ENCODE results near the gene ADD3.

ADD3 gene

GRCh38 chr10:110081911-110082310 is 74.1 kb downstream of the ADD3 start:
- TF ChIP-seq CTCF (IDR thresholded peaks at IDR 0.05), result no peak

- TF ChIP-seq CTCF (IDR thresholded peaks at IDR 0.05), result no peak
These were observed 76.1 kb downstream of the ADD3 start for GRCh38 chr10:110083884-110084283.

GRCh38 chr10:110087682-110088081 is 79.9 kb downstream of the ADD3 start:
- TF ChIP-seq CTCF (IDR thresholded peaks at IDR 0.05), result no peak

DNA sequence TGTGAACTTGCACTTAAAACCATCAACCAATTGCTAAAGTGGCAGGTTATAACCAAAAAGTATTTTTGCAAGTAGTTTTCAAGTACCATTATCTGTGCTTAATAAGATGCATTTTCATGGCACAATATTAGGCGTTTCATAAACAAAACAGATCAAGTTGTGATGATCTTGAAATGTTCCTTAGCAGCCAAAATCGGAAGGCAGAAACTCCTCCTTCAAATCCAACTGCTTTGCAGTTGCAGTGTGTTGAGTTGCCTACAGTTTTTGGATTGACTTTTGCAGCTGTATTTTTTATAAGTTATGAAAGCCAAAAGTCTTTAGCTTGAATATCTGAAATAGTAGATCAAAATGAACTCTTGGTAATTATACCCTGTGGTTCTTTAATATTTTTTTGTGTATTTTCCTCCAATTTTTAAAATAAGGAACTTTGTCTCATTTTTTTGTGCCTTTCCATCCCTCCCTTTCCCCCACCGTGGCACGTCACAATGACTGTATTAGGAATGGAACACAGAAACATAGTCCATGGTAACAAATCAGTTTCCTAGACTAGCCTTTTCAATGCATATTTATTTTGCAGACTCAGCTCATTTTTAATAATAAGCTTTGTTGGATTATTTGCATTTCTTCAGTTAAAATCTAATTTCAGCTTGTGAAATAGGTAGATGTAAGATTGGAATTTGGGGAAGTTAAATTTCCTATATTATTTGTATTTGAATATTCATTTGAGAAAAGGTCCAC is 80.8 kb downstream of the ADD3 start:
- no peak for TF ChIP-seq CTCF (IDR thresholded peaks at IDR 0.05)

DNA sequence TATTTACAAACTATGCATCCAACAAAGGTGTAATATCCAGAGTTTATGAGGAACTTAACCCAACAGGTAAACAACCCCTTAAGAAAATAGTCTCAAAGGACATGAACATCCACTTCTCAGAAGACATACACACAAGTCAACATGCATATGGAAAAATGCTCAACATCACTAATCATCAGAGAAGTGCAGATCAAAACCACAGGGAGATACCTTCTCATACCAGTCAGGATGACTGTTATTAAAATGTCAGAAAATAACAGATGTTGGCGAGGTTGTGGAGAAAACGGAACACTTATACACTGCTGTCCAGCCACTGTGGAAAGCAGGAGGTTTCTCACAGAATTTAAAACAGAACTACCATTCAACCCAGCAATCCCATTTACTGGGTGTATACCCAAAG is 84.0 kb downstream of the ADD3 start:
- TF ChIP-seq CTCF (IDR thresholded peaks at IDR 0.05), result no peak

DNA sequence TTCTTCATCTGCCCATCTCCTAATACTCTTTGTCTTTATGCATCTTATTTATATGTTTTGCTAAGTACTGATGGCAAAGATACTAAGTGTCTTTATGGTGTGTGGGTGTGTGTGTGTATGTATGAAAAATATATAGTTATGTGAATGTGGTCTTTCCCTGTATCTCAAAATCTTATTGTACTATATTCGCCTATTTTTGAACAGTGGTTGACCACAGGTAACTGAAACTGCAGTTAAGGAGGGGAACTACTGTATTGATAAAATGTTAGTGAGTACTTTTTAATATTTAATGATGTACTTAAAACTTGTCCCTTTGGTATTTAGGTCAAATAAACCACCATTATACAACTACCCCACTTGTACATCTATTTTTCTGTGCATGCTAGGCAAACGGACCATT is 85.9 kb downstream of the ADD3 start:
- no peak for TF ChIP-seq CTCF (IDR thresholded peaks at IDR 0.05)

- TF ChIP-seq CTCF (IDR thresholded peaks at IDR 0.05), result no peak
These were observed 87.0 kb downstream of the ADD3 start for GRCh38 chr10:110094786-110095185.

All from LNCAP (cell line).